H1 (cell line): ENCODE measurements around the gene PPP1R3C. TPM values are rescaled to one million over a fixed set of nuclear protein-coding genes. Genes with fewer than 3 reads are reported as not detected.

Experiments
- ATF2 ChIP-seq: IDR thresholded peaks from 2 replicates; pipeline ENCODE4 v1.6.1; 2012; ENCODE audit warnings: low read length, inconsistent platforms
- BRCA1 ChIP-seq: IDR thresholded peaks from 2 replicates; pipeline ENCODE4 v1.6.1; 2012; ENCODE audit warnings: low read depth, low read length, improper control_type of control experiment
- CHD1 ChIP-seq: IDR thresholded peaks from 2 replicates; pipeline ENCODE4 v1.6.1; 2012; ENCODE audit warnings: low read depth, low read length, improper control_type of control experiment
- KDM4A ChIP-seq: IDR thresholded peaks from one replicate; pipeline ENCODE4 v1.7.1; 2012; ENCODE audit warnings: low read depth, mild to moderate bottlenecking, moderate library complexity, low read length, inconsistent platforms; ENCODE audit not compliant: severe bottlenecking
- PHF8 ChIP-seq: fragments of 200-600 bp; sonication (generic); conservative IDR thresholded peaks from 2 replicates; pipeline ENCODE4 v1.7.1; 2012; ENCODE audit warnings: low read depth, mild to moderate bottlenecking, inconsistent platforms, low read length, moderate library complexity
- SP1 ChIP-seq: IDR thresholded peaks from 2 replicates; pipeline ENCODE4 v1.6.1; 2011; ENCODE audit warnings: low read depth, low read length
- polyA plus RNA-seq, 7 experiments: library from polyadenylated mRNA; depleted of rRNA in 3 of 7; stranded (reverse) in 5 of 7; unstranded in 2 of 7; fragments of >200 nt in 5 of 7; fragments of 200-250 nt in 2 of 7; gene quantifications; 1 replicate in 5 of 7; 2 replicates in 1 of 7; 4 replicates in 1 of 7; pipeline versions ENCODE4 v1.2.1 to v1.2.3, GENCODE V29; 2011 to 2013; ENCODE audit warnings: missing spikeins in 2 of 7, mixed read lengths in 2 of 7
- total RNA-seq: library from RNA; stranded (reverse); fragmentation: NEBNext Ultra II Directional; extraction: Animal tissue kit (Norgen Biotek cat#: 25700); gene quantifications from 2 replicates; pipeline ENCODE4 v1.2.1, GENCODE V29; 2021

PPP1R3C gene
- total and polyA plus RNA-seq, 2 of the 8 experiments (the other 6 are each of a cell fraction or from before 2014, with no cell fraction given), result 1.3 TPM

GRCh38 chr10:91613411-91614187 is 19.3 kb downstream of the PPP1R3C start (continued):
- no peak for TF ChIP-seq ATF2
- TF ChIP-seq SP1, result no peak
- TF ChIP-seq CHD1, result no peak
- no peak for TF ChIP-seq KDM4A
- no peak for TF ChIP-seq BRCA1
- no peak for TF ChIP-seq PHF8
